Neural crest cell (in vitro differentiated cells): Measurements from ENCODE around the gene MEP1B. TPM values are rescaled to one million over a fixed set of nuclear protein-coding genes. Genes with fewer than 3 reads are reported as not detected.
A peak's percentile ranks its signal among the peaks of the same experiment; 100 is the strongest.

Experiments
- DNase-seq: peaks from one replicate; pipeline ENCODE4 v3.0.0; 2021; ENCODE audit warnings: low read depth, mixed read lengths, low spot score
- H3K27ac Mint-ChIP-seq: one replicate; pipeline ENCODE4 v1.8.0; 2021; ENCODE audit warnings: mild to moderate bottlenecking, mixed read lengths; ENCODE audit not compliant: unreplicated experiment
- H3K27me3 Mint-ChIP-seq: 2 replicates; pipeline ENCODE4 v1.8.0; 2021; ENCODE audit warnings: low read depth, mild to moderate bottlenecking, mixed read lengths
- H3K36me3 Mint-ChIP-seq: 2 replicates; pipeline ENCODE4 v1.8.0; 2021; ENCODE audit warnings: low read depth, mild to moderate bottlenecking, mixed read lengths
- H3K4me1 Mint-ChIP-seq: 2 replicates; pipeline ENCODE4 v1.8.0; 2021; ENCODE audit warnings: mixed read lengths
- H3K4me3 Mint-ChIP-seq: one replicate; pipeline ENCODE4 v1.8.0; 2021; ENCODE audit warnings: mild to moderate bottlenecking, mixed read lengths
- H3K9me3 Mint-ChIP-seq: 2 replicates; pipeline ENCODE4 v1.8.0; 2021; ENCODE audit warnings: mixed read lengths
- long read RNA-seq: library from polyadenylated mRNA; unstranded; transcript quantifications from one replicate; pipeline ENCODE4 v2.0.0, GENCODE V29; 2020
- total RNA-seq: library from RNA; stranded (reverse); gene quantifications from 2 replicates; pipeline ENCODE4 v1.2.1, GENCODE V29; 2021
- TF ChIP-seq, protein P1 (sequence below): fragments of 200-600 bp; sonication (generic); conservative IDR thresholded peaks from 2 replicates; pipeline ENCODE4 v1.5.0; 2021; ENCODE audit warnings: antibody characterized with exemption, mild to moderate bottlenecking

MEP1B gene
- total RNA-seq, result not detected in 2 replicates
- long read RNA-seq, result 0 reads

DNA sequence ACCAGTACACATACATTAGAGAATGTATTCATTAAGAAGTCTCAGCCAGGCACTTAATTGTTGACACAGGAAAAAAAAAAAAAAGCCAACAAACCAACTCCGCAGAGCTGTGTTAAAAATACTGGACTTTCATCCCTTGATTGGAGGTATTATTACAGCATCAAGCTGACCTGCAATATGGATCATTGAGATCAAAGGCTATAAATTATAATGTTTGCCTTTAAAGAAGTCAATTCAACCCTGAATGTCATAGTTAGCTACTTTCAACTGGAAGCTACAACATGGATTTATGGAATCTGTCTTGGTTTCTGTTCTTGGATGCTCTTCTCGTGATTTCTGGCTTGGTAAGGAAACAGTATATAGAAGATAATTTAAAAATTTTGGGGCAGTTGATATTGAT, at the start of gene MEP1B:
TSS of gene MEP1B (plus strand) at position 250 of the 400 bp plus-strand sequence. CDS start at position 282, 32 bp downstream.
- Mint-ChIP-seq H3K4me1 (no peaks in the 10 kb centered on the region), H3K27me3 (no peaks in the 10 kb centered on the region), H3K36me3 (no peaks in the 10 kb centered on the region), H3K9me3 (peaks cover 10% of the 10 kb centered on the region), H3K4me3 (no peak within 1 kb of the TSS), H3K27ac (no peak within 1 kb of the TSS)
- TF ChIP-seq, protein P1, sequence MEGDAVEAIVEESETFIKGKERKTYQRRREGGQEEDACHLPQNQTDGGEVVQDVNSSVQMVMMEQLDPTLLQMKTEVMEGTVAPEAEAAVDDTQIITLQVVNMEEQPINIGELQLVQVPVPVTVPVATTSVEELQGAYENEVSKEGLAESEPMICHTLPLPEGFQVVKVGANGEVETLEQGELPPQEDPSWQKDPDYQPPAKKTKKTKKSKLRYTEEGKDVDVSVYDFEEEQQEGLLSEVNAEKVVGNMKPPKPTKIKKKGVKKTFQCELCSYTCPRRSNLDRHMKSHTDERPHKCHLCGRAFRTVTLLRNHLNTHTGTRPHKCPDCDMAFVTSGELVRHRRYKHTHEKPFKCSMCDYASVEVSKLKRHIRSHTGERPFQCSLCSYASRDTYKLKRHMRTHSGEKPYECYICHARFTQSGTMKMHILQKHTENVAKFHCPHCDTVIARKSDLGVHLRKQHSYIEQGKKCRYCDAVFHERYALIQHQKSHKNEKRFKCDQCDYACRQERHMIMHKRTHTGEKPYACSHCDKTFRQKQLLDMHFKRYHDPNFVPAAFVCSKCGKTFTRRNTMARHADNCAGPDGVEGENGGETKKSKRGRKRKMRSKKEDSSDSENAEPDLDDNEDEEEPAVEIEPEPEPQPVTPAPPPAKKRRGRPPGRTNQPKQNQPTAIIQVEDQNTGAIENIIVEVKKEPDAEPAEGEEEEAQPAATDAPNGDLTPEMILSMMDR, result no peak
- DNase-seq, result no peak

DNA sequence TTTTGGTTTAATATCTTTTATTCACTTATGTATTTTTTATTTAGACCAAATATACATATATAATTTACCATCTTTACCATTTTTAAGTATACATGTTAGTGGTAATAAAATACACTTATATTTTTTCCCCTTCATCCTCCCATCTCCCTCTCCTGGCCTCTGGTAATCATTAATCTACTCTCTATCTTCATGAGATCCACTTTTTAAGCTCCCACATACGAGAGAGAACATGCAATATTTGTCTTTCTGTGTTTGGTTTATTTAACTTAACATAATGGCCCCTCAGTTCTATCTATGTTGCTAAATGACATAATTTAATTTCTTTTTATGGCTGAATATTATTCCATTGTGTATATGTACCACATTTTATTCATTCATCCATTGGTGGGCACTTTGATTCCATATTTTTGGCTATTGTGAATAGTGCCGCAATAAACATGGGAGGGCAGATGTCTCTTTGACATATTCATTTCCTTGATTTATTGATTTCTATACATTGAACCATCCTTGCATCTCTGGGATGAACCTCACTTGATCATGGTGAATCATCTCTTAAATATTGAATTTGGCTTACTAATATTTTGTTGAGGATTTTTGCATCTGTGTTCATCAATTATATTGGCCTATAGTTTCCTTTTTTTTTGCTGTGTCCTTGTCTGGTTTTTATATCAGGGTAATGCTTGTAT, 41.5 kb upstream of the MEP1B start:
- H3K27me3 Mint-ChIP-seq, result no peaks in the 10 kb centered on the region
- peaks cover 3% of the 10 kb centered on the region for H3K36me3 Mint-ChIP-seq
- DNase-seq, result no peak
- no peak overlapping the region for H3K4me3 Mint-ChIP-seq
- H3K9me3 Mint-ChIP-seq, result peaks cover 17% of the 10 kb centered on the region
- H3K4me1 Mint-ChIP-seq, result no peaks in the 10 kb centered on the region
- peak overlapping the region; percentile 29 for H3K27ac Mint-ChIP-seq
- TF ChIP-seq, protein P1, result no peak

DNA sequence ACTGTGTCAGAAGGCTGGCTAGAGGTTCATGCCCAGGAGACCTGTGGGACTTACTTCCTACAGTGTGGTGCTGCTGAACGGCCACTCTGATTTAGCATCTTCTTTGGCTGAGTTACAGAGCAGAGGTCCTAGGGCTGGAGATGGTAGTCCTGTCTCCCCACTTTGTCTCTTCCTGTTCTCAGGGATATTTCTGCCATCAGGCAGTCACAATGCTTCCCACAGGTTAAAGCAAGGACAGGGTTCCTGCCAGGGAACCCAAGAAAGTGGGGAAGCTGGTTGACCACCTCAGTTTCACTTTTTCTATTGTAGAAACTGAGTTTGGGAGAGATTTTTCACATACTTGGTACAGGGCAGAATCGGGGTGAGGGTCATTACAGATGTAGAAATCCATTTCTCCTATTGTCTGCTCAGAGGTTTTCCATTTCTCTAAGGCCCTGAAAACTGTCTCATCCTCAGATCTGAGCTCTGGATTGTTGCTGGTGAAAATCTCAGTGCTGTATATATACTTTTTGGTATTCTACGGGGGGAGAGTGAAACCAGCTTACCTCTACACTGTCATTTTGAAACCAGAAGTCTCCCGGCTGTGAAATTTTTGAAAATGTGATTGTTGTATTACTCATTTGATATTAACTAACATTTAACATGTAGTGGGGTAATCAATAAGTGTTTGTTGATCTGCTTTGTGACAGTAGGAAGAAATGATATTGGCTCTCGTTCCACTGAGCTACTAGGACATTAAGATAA, 37.0 kb upstream of the MEP1B start:
- no peak for DNase-seq
- Mint-ChIP-seq H3K27ac (no peak overlapping the region), H3K36me3 (peaks cover 3% of the 10 kb centered on the region), H3K4me3 (no peak overlapping the region), H3K4me1 (peaks cover 2% of the 10 kb centered on the region), H3K9me3 (peaks cover 14% of the 10 kb centered on the region), H3K27me3 (no peaks in the 10 kb centered on the region)
- TF ChIP-seq, protein P1, result no peak

DNA sequence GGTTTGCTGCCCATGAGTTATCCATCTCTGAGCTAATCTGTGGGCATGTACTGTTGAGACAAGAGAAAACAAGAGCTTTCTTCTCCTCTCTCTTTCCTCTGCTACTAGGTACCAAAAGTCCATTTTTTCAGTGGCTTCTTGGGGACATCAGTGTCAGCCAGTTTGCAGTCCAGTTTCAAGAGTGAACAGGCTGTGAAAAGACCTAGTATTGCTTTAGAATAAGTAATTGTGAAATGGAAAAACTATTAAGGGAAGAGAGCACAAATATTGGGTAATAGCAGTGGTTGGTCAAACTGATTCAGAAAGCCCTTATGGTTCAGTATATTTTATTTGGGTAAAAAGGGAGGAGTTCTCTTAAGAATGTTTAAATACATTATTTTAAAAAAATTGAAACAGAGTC, 33.0 kb upstream of the MEP1B start:
- no peak for DNase-seq
- Mint-ChIP-seq H3K4me3 (no peak overlapping the region), H3K36me3 (no peaks in the 10 kb centered on the region), H3K9me3 (no peaks in the 10 kb centered on the region), H3K27me3 (no peaks in the 10 kb centered on the region), H3K27ac (no peak overlapping the region), H3K4me1 (peaks cover 6% of the 10 kb centered on the region)
- TF ChIP-seq, protein P1, result no peak

DNA sequence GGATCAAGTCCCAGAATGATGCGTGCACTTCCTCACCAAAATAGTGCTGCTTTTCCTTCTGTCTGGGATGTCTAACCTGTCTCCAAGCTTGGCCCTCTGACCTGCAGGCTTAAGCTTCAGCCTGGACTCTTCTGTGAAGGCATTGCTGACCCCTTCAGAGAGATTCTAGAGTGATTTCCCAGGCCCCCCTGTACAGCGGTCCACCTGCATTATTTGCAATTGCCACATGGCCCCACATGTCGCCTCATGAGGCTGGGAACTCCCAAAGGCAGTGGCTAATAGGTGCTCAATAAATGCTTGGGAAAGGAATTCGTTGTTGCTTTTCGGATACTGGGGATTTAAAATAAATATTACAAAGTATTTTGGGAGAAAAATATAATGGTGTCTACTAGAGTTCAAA, 32.3 kb upstream of the MEP1B start:
- Mint-ChIP-seq H3K27me3 (no peaks in the 10 kb centered on the region), H3K9me3 (no peaks in the 10 kb centered on the region), H3K4me1 (peaks cover 6% of the 10 kb centered on the region), H3K27ac (no peak overlapping the region), H3K36me3 (no peaks in the 10 kb centered on the region), H3K4me3 (no peak overlapping the region)
- DNase-seq, result no peak
- TF ChIP-seq, protein P1, result no peak
